ENCODE results near the gene SHROOM3. TPM values are rescaled to one million over a fixed set of nuclear protein-coding genes. Genes with fewer than 3 reads are reported as not detected.
A peak's percentile ranks its signal among the peaks of the same experiment; 100 is the strongest.

Gene SHROOM3
- total RNA-seq, 6 experiments from 2014 or later, result 15.2 to 35.8 (median 29.9) TPM

GRCh38 chr4:76670631-76671030 is 235.6 kb downstream of the SHROOM3 start:
- intact Hi-C loops (cut with DNase I), result no loop called here
- no peaks in the 10 kb centered on the region for H3K4me1 ChIP-seq
- no peak for DNase-seq
- H3K4me3 ChIP-seq, result no peak overlapping the region
- no peak for ATAC-seq
- no peaks in the 10 kb centered on the region for H3K9me3 ChIP-seq
- H3K36me3 ChIP-seq, result no peaks in the 10 kb centered on the region
- 85% methylated on average over 2 of the region's 2 CpGs for WGBS (ENCODE audit: insufficient coverage, low coverage, low lambda C conversion rate, missing lambda C conversion rate)
- no peak overlapping the region for H3K27ac ChIP-seq
- no peaks in the 10 kb centered on the region for H3K27me3 ChIP-seq
- TF ChIP-seq CTCF (IDR thresholded peaks at IDR 0.05) (no peak), POLR2A (IDR thresholded peaks at IDR 0.05) (no peak)

DNA sequence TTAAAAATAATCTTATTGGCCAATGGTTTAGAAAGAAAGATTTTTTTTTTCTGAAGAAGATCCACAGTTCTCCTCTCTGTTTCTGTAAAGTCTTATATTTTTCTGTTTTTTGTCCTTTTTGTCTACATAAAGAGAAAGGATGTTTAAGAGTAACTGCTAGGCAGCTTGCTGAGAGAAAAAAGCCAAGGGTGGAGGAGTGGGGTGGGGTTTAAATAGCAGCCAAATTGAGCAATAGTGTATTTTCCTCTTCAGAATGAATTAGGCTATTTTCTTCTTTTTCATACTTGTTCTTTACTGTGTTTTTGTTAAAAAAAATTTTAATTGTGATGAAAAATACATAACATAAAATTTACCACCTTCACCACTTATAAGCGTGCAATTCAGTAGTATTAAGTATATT is 238.3 kb downstream of the SHROOM3 start:
- Histone ChIP-seq H3K9me3 (no peaks in the 10 kb centered on the region), H3K27me3 (no peaks in the 10 kb centered on the region), H3K4me1 (peaks cover 0 to 5% (median 2%) of the 10 kb centered on the region in 4 donors), H3K27ac (no peak overlapping the region), H3K4me3 (no peak overlapping the region), H3K36me3 (no peaks in the 10 kb centered on the region)
- intact Hi-C loops (cut with DNase I), result no loop called here
- ATAC-seq (peak in 1 of 4 donors; percentile 32), DNase-seq (no peak)
- WGBS (ENCODE audit: insufficient coverage, low coverage, low lambda C conversion rate, missing lambda C conversion rate), result 95% methylated on average over 1 of the region's 1 CpG
- TF ChIP-seq CTCF (IDR thresholded peaks at IDR 0.05) (no peak), POLR2A (IDR thresholded peaks at IDR 0.05) (no peak)

DNA sequence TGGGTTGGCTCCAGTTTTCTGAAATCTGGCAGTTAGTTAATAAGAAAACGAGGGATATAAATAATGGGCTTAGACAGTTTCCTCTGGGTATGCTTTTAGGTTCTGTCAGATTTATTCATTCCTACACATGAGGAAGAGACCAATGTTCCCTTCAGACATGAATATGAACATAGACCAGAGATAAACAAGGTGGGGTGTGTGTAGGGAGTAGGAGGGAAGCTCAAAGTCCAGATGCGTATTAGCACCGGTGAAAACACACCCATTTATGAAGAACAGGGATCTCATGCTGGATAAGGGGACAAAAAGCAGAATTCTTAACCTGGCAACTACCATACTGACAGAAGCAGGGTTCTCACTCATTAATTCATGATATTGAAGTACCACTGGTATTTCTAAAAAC is 240.0 kb downstream of the SHROOM3 start:
- ATAC-seq (peak in 2 of 4 donors; percentile 40 to 78), DNase-seq (no peak)
- WGBS (ENCODE audit: insufficient coverage, low coverage, low lambda C conversion rate, missing lambda C conversion rate), result 53% methylated on average over 3 of the region's 3 CpGs
- Histone ChIP-seq H3K27ac (no peak overlapping the region), H3K4me3 (no peak overlapping the region), H3K27me3 (no peaks in the 10 kb centered on the region), H3K9me3 (no peaks in the 10 kb centered on the region), H3K36me3 (no peaks in the 10 kb centered on the region), H3K4me1 (peaks cover 0 to 5% (median 2%) of the 10 kb centered on the region in 4 donors)
- TF ChIP-seq POLR2A (IDR thresholded peaks at IDR 0.05) (no peak), CTCF (IDR thresholded peaks at IDR 0.05) (no peak)
- intact Hi-C loops (cut with DNase I), result no loop called here

DNA sequence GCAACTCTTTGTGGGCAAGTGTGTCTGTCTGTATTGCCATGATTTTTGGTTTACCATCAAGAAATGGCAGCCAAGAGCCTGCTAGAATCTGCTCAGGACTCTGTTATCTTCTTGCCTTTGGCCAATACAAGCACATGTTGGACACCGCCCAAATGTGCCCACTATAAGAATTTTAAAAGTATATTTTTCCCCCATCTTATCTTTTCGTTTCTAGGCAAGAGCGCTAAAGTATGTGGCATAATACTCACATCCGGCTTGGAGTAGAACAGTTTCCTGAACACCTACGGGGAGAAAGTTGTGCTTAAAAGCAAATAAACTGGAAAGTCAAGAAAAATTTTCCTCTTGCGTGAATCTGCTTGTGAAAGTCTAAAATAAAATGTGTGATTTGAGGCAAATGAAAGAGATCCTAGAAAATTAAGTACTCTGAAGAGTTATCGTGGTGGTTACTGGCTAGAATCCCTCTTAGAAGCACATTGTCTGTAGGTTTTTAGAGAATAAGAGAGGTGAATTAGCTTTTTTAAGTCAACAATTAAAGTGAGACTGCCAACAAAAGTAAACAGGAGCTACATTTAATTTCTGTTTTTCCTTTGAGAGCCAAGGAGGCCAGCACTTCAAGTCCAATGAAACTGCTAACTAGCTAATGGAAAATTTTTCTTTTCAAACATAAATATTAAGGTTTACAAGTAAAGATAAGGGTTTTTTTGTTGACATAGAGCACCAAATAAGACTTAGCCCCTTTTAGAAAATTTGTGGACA is 242.7 kb downstream of the SHROOM3 start:
- peak in 1 of 4 donors; percentile 25 for ATAC-seq
- intact Hi-C loops (cut with DNase I), result no loop called here
- Histone ChIP-seq H3K9me3 (no peaks in the 10 kb centered on the region), H3K4me3 (no peak overlapping the region), H3K4me1 (peaks cover 0 to 5% (median 2%) of the 10 kb centered on the region in 4 donors), H3K27ac (peak overlapping the region in 2 of 3 donors; percentile 11), H3K36me3 (no peaks in the 10 kb centered on the region), H3K27me3 (no peaks in the 10 kb centered on the region)
- TF ChIP-seq CTCF (IDR thresholded peaks at IDR 0.05), result no peak
- no peak for TF ChIP-seq POLR2A (IDR thresholded peaks at IDR 0.05)
- WGBS (ENCODE audit: insufficient coverage, low coverage, low lambda C conversion rate, missing lambda C conversion rate), result 72% methylated on average over 7 of the region's 7 CpGs
- DNase-seq, result no peak
